ENCODE measurements around the gene PRMT7.

The PRMT7 gene

GRCh38 chr16:68350813-68351350 lies 40.1 kb downstream of the PRMT7 start:
- no peak for ATAC-seq

DNA sequence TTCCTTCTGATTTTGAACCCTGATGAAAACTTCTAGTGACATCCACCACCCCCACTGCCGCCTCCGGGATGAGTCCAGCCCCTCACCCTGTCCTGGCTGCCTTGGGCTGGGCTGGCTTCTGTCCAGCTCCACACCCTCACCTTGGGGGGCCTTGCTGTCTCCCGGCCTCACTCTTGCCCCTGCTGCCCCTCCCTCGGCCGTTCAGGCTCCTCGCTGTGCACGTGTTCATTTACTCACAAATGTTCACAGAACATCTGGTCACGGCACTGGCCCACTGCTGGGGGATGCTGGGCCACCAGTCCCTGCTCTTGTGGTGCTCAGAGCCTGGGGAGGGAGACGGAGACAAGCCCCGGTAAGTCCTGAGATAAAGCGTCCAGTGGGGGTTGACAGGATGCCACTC lies 40.6 kb downstream of the PRMT7 start:
- no peak for ATAC-seq

- ATAC-seq: no peak
Measured at GRCh38 chr16:68351991-68352431, 41.2 kb downstream of the PRMT7 start.

DNA sequence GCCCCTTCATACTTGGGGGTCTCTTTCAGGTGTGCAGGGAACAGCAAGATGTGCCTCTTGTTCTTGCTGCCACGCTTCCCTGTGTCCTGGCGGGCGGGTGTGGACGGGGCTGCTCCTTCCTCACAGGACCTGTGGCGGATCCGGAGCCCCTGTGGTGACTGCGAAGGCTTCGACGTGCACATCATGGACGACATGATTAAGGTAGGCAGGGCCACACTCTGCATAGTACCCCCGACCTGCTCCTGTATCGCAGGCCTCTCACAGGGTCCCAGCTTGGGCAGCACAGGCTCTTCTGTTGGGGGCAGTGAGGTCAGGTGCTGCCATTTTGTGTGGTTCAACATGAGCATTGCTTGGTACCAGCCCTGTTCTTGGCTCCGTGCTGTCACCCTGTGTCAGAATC lies 42.5 kb downstream of the PRMT7 start:
- no peak for ATAC-seq

GRCh38 chr16:68354816-68355215 lies 44.0 kb downstream of the PRMT7 start:
- no peak for ATAC-seq

DNA sequence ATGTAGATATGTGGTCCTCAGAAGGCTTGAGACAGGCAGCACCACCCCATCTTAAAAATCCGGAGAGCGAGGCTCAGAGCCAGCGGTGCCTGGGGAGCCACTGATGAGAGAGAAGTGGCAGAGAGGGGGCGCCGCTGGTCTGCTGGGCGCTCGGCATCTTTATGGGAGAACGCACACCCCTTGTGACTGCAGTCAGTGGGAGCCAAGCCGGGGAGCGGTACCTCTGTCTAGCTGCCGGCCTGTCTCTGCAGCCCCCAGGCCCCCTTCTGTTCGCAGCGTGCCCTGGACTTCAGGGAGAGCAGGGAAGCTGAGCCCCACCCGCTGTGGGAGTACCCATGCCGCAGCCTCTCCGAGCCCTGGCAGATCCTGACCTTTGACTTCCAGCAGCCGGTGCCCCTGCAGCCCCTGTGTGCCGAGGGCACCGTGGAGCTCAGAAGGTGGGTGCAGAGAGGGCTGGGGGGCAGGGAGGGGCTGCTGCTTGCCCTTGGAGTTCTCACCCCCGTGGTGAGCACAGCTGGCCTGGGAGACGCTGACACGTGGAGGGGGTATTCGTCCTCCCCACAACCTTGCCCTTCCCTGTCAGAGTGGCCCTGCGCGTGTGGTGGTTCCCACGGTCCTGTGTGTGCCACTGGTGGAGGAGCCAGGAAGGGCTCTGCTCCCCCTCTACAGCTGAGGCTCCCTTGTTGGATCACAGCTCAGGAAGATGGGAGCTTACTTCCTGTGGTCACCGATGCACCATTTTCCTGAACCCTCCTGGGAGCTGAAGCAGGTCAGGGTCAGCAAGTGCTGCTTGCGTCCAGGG lies 44.8 kb downstream of the PRMT7 start:
- no peak for ATAC-seq

DNA sequence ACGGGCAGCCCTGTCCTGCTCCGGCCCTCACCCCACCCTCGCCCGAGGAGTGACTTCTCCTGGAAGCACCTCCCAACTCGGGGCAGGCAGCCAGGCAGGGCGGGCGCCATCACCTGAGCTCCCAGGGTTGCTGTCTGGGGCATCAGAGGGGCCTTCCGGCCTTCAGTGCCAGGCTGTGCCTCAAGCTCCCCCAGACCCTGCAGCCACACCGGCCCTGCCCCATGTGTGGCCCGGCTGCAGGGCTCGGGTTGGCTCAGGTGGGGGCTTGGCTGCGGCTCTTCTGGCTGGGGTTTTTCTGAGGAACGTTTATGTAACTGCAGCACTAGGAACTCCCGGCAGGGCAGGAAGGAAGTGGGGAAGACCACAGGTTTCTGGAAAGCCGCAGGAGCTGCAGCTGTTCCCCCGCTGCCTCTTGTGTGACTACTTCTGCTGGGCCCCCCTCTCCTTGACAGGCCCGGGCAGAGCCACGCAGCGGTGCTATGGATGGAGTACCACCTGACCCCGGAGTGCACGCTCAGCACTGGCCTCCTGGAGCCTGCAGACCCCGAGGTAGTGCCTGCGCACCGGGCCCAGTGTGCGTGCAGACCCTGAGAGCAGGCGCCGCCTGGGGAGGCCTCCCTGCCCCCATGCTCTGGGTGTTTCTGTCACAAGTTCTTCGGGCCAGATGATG lies 45.6 kb downstream of the PRMT7 start:
- ATAC-seq: peak; percentile 86 to 93

- ATAC-seq: no peak
Measured at GRCh38 chr16:68356919-68357286, 46.1 kb downstream of the PRMT7 start.

GRCh38 chr16:68357521-68357922 lies 46.7 kb downstream of the PRMT7 start:
- no peak for ATAC-seq

DNA sequence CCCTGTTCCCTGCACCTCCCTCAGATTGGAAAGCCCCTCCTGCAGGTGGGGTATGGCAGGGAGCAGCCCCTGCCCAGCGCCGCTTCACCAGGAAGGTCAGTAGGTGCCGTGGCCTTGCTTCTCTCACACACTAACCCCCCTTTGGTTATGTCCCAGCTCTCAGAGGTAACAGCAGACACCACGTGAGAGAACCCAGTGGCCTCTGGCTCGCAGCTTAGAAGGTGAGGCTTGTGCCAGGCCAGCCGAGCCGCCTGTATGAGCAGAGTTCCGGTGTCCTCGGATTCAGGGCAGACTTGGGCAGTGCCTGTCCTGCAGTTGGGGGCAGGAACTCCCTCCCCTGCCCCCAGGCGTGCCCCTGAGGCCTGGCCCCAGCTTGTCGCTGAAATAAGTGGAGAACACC lies 47.1 kb downstream of the PRMT7 start:
- no peak for ATAC-seq

- no peak for ATAC-seq
Measured at GRCh38 chr16:68358951-68359350, 48.1 kb downstream of the PRMT7 start.

DNA sequence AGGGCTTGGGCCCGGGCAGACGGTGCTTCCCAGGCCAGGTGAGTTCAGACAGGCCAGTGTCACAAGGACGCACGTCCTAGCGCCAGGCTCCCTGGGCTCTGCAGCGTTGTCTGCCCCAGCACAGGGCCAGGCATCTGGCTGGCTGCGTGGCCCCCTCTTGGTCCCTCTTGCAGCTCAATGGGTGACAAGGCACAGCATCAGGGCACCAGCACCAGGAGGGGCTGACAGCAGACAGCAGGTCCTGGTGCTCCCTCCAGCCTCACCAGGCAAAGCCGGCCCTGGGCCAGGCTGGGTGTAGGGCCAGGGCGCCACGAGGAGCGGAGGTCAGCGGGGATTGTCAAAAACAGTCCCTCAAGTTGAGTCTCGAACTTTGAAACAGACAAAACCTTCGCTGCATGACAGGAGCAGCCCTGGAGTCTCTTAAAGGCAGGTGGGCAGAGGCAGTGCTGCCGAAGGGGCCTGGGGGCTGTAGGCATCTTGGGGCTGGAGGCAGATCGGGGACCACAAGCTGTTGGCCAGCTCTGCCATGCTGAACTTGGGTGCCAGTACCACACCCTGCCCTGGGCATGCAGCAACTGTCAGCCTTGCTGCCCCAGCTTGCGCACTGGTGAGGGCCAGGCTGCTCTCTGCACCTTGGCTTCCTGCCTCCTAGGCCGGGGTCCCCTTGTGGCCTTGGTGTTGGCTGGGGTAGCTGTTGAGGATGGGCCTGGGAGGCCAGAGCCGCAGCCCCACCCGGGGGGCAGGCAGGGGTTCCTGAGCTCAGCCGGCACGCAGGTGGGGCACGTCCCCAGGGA lies 48.8 kb downstream of the PRMT7 start:
- ATAC-seq: no peak

DNA sequence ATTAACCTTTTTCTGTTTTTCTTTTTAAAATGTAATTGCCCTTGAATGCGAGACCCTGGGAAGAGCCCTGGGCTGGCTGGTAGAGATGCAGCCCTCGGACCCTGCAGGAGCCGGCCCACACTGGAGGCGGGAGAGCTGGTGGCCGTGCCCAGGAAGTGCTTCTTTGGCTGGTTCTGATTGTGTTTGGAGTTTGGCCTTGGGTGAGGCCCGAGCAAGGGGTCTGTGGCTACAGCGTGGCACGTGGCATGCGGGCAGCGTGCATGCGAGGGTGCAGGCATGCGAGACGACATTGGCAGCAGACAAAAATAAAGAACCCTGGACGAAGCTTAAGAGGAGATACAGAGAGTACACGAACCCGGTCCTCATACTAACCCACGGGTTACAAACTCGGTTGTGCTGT lies 49.7 kb downstream of the PRMT7 start:
- no peak for ATAC-seq

DNA sequence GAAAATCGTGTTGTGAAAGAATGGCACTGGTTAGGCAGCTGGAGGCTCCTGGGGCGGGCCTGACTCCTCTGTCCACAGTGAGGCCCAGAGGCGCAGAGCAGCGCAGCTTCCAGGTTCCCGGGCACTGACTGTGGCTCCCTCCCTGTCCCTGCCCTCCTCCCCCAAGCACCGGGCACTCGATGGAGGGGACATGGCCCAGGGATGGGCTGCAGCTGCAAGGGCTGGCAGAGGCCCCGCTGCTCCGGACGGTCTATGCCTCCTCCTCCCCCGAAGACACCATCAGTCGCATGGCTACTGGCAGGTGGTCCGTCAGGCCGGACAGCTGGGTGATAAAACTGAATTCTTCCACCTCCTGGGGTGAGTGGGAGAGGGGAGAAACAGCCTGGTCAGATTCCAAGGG lies 50.1 kb downstream of the PRMT7 start:
- no peak for ATAC-seq

- no peak for ATAC-seq
Measured at GRCh38 chr16:68361485-68361884, 50.7 kb downstream of the PRMT7 start.

- no peak for ATAC-seq
Measured at GRCh38 chr16:68362262-68362913, 51.6 kb downstream of the PRMT7 start.

DNA sequence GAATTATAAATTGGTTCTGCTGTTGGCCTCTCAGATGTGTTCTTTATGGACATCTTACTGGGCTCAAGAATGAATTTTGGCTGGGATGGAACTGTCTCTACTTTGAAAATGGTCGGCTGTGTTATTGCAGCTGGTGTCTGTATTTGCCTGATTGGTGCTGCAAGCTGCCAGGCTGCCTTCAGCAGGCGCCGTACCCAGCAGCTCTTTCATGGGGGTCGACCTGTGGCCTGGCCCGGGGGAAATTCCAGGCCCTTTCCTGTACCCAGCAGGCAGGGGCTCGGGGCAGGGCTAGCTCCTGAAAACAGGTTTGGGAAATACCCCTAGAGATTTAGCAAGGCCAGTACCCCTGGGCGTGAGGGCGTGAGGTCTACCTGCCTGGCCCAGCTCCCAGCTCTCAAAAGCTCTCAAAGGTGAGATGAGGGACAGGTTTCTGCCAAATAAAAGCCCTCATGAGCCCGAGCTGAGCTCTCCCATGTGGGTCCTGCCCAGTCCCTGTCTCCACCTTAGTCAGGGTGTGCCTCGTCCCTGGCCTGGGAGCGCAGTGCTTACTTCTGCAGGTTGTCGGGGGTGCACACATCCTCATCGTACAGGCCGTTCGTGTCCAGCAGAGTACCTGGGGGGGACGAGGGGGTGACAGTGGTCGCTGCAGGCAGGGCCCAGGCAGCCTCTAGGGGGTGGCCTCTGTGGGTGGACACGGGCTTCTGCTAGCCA lies 52.3 kb downstream of the PRMT7 start:
- no peak for ATAC-seq

- no peak for ATAC-seq
Measured at GRCh38 chr16:68363658-68364521, 53.1 kb downstream of the PRMT7 start.

- no peak for ATAC-seq
Measured at GRCh38 chr16:68364561-68364998, 53.8 kb downstream of the PRMT7 start.

- ATAC-seq: no peak
Measured at GRCh38 chr16:68365167-68365817, 54.5 kb downstream of the PRMT7 start.

Measured in activated CD4-positive, CD25-positive, alpha-beta regulatory T cell treated with anti-CD3 and anti-CD28 coated beads, Interleukin-2, amount 50 U/mL, for 24 hours (primary cell).